Gastroesophageal sphincter (tissue), 3 donors: ENCODE data around the gene CDKL2.

Experiments used
- CTCF ChIP-seq, 4 experiments: fragments of 200-600 bp in 2 of 4; fragments of 450-650 bp in 2 of 4; sonication (generic) in 1 of 4; IDR thresholded peaks; one replicate each; pipeline ENCODE4 v1.5.1; 2017 to 2019; ENCODE audit warnings: antibody characterized with exemption in 4 of 4, mild to moderate bottlenecking in 2 of 4, moderate library complexity in 2 of 4
- EP300 ChIP-seq: sonication (generic); formaldehyde crosslinking; IDR thresholded peaks from one replicate; pipeline ENCODE4 v1.6.1; 2017; ENCODE audit warnings: antibody characterized with exemption, mild to moderate bottlenecking
- POLR2A ChIP-seq, 2 donors: fragments of 450-650 bp; IDR thresholded peaks; one replicate each; pipeline ENCODE4 v1.6.1; 2017; ENCODE audit warnings: antibody characterized with exemption in 2 of 2, mild to moderate bottlenecking in 2 of 2, moderate library complexity in 1 of 2
- POLR2AphosphoS5 ChIP-seq: sonication (generic); formaldehyde crosslinking; IDR thresholded peaks from one replicate; pipeline ENCODE4 v1.6.1; 2017; ENCODE audit warnings: antibody characterized with exemption

GRCh38 chr4:75678473-75678872 is 48.1 kb upstream of the CDKL2 start:
- TF ChIP-seq CTCF (IDR thresholded peaks at IDR 0.05) (no peak), POLR2AphosphoS5 (no peak), POLR2A (IDR thresholded peaks at IDR 0.05) (no peak), EP300 (no peak)
